ENCODE results near the gene TOMM20.
"Not testable (repeated sequence)": the region's sequence is repeated elsewhere in the genome, so short reads cannot be mapped to it uniquely, and the experiment has no call there.

TOMM20 gene

DNA sequence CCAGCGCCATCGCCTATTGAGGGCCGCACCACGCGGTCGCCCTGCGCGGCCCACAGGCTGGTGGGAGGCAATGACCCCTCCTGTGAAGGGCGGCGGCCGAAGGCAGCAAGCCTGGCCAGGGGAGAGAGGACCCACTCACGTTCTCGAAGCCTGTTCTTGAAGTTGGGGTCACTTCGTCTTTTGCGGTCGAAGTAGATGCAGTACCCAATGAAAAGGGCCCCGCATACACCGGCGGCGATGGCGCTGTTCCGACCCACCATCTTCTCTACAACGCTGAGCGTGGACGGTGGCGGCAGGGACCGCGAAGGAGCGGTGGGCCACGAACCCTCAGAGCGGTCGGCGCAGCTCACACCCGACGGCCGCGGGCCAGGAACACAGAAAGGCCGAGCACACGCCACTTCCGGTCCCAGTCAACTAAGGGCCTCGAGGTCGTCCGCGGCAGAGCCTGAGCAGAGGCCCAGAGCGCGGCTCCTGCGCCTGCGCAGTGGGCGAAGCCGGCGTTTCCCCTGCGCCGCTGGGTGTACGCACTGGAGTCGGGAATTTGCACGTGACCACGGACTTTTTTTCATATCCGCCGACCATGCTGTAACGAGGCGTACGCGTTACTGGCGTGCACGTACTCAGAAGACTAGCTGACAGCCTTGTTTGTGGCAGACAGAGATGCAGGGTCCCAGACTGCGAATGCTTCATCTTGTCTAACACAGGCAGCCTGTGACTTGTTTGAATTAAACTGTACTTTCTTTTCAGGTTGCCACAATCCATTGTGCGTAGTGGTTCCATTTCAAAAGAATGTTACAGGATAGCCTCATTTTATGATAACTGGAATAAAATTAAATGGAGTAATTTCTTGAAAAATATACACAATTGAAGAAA, at the start of gene TOMM20:
Gene TOMM20, minus strand, starts transcription at position 382 of the 873 bp plus-strand sequence. Its CDS starts 122 bp downstream, at position 260.
- DNase-seq: peak; percentile 97

DNA sequence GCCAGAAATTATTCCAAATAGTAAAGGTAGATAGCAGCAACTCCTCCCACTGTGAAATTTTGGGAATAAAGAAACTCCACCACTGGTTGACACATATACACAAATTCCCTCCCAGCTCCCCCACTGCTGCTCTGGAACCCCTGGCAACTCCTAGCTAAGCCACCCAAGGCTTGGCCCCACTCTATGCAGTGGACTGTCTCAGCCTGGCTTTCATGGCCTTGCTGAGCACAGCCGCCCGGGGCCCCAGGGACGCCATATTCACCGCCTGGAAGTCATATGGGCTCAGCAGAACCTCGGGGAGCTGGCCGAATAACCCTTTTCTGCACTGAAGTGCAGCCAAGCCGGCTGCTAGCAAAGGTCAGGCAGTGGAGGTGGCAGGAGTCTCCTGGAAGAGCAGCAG, 47.8 kb upstream of the TOMM20 start:
- DNase-seq: no peak

DNA sequence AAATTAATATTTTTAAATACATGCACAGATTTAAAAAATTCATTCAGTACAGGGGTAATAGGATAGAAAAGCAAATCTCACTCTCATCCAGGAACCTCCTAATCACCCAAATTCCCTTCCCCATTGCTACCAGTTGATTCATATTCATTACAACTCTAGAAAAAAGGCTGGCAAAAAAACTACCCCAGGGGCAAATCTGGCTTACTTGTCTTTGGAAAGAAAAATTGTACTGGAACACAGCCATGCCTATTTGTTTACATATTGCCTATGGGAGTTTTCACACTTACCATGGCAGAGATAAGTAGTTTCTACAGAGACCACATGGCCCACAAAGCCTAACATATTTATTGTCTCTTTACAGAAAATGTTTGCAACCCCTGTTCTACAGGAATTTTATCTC, 41.3 kb upstream of the TOMM20 start:
- DNase-seq: no peak

DNA sequence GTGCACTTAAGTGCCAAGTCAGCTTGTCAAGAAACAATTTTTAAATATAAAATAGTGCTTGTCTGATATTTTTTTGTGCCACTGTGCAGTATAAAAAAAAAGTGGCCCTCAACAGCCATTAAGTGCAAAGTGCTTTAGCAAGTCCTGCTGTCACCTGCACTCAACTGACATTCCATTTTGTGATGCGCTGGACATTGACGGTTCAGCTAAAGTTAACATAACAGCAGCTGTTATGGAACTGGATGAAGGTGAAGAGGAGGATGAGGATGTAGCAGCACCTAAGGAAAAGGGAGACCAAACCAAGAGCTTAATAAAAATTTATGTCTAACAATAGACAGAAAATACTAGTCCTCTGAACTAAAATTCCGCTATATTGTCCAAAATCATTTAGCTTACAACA, 39.7 kb upstream of the TOMM20 start:
- DNase-seq: no peak

DNA sequence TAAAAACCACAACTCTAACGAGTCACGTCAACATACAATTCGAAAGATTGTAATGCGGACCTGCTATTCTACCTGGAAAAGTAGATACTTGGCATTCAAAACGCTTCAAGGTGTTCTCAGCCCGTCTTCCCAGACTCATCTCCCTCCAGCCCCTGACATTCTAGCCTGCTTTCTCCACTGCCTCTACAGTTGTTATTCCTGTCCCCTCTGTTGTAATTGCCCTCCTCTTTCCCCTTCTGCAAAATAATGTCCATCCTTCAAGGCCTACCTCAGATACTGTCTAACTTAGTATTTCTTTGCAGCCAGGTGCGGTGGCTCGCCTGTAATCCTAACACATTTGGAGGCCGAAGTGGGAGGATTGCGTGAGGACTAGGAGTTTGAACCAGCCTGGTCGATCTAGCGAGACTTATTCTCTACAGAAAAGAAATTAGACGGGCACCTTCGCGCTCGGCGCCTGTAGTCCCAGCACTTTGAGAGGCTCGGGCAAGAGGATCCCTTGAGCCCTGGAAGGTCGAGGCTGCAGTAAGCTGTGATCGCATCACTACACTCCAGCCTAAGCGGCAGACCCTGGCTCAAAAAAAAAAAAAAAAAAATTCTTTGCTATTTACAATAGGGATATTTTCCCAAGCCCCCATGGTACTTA, 33.2 kb upstream of the TOMM20 start:
- DNase-seq: no peak

DNA sequence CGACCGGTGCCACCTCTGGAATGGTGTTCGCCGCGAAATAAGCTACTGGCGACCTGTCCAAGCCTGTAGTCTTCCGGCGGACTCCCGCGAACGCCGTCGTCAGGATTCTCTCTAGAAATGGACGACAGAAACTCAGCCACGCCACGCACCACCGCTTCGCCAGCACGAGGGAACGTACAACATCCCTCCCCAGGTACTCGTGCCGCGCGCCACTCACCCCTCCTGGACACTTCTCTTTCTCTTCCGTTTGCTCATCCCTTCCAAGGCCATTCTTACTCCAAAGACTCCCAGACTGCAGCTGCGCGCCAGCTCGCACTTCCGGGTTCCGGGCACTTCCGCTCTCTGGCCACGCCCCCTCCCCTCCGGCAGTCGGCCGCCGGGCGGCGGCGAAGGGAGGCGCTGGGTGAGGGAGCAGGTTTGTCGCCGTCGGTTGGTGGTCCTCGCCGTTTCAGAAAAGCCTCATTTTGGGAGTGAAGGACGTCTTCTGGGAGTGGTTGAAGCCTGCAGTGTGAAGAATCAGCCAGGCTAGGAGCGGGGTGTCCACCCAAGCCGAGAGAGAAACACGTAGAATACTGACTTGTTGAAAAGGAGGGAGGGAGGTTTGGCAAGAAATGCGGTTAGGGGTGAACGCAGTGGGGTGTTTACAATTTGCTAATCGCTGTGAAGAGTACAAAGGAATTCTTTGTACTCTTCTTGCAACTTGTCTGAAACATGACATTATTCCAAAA, 32.5 kb upstream of the TOMM20 start, which contains the start of gene RBM34:
Gene RBM34, minus strand, starts transcription at position 294 of the 728 bp plus-strand sequence. Its CDS starts 24 bp downstream, at position 270.
- peak; percentile 88 for DNase-seq

DNA sequence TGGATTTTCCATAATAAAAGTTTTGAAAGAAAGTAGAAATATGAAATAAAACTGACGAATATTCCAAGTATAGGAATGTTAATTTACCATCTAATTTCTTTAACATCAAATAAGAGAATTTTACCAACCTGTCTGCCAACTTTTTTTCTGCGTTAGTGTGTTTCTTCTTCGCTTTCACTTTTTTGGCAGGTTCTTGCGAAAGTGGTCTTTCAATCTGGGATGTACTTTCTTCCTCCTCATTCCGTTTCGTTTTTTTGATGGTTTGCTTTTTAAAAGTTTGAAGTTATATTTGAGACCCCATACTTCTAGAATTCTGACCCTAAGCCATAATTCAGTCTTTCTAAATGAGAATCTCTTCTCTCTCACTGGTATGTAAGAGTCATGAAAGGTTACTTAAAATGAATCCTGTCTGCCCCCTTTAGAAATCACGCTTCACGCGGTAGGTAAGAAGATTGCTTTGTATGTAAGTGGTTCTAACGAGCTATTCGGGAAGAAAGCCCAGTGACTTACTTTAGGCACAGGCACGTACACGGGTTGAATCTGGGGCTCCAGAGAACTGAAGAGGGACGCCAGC, 31.8 kb upstream of the TOMM20 start:
- no peak for DNase-seq

DNA sequence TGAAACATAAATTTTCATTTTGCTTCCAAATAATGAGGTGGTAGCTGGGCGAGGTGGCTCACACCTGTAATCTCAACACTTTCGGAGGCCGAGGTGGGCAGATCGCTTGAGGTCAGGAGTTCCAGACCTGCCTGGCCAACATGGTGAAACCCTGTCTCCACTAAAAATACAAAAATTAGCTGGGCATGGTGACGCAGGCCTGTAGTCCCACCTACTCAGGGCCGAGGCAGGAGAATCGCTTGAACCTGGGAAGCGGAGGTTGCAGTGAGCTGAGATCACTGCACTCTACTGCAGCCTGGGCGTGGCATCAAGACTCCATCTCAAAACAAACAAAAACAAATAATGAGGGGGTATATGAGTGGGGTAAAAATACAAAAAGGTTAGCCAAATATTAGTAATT, 31.3 kb upstream of the TOMM20 start:
- DNase-seq: not testable (repeated sequence)

DNA sequence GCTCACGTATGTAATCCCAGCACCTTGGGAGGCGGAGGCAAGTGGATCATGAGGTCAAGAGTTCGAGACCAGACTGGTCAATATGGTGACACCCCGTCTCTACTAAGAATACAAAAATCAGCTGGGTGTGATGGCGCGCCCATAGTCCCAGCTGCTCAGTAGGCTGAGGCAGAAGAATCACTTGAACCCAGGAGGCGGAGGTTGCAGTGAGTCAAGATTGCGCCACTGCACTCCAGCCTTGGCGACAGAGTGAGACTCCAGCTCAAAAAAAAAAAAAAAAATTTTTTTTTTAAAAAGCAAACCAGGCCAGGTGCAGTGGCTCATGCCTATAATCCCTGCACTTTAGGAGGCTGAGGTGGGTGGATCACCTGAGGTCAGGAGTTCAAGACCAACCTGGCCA, 30.6 kb upstream of the TOMM20 start:
- DNase-seq: not testable (repeated sequence)

DNA sequence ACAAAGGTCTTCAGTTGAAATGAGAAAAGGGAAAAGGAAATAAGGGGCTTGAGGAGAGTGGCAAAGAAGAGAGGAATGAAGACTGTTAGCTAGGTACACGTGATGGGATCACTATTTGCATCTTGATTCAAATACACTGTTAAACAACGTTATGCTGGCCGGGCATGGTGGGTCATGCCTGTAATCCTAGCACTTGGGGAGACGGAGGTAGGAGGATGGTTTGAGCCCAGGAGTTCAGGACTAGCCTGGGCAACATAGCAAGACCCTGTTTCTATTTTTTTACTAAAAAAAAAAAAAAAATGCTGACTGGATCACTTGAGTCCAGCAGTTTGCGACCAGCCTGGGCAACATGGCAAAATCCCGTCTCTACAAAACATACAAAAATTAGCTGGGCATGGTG, 30.0 kb upstream of the TOMM20 start:
- no peak for DNase-seq

DNA sequence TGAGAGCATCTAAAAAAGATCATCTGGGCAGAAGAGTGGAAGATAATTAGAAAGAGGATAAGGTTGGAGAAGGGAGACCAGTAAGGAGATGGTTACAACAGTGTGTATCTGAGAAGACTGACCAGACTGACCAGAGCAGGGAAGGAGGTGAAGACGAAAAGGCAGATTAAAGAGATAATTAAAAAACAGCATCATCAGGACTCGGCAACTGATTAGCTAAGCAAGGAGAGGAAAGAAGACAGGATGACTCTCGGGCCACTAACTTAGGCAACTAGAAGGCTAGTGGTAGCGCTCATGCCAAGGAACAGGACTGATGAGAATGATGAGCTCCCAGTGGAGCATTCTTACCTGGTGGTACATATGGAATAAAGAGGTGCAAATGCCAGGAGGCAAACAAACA, 28.5 kb upstream of the TOMM20 start:
- DNase-seq: no peak

DNA sequence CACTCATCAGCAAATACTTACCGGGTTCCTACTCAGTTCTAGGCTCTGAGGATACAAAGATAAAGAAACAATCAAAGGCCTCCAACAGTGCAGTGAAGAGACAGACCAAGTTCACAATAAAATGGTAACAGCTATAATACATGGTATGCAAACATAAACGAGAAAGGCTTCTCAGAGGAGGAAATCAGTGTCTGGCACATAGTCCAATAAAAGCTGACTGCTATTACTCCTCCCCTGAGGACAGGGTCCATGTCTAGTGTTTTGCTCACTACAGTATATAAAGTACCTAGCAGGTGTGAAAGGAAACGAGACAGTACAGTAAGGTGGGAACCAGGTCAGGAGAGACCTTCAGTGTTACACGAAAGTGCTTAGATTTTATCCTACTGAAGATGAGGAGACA, 28.1 kb upstream of the TOMM20 start:
- no peak for DNase-seq

DNA sequence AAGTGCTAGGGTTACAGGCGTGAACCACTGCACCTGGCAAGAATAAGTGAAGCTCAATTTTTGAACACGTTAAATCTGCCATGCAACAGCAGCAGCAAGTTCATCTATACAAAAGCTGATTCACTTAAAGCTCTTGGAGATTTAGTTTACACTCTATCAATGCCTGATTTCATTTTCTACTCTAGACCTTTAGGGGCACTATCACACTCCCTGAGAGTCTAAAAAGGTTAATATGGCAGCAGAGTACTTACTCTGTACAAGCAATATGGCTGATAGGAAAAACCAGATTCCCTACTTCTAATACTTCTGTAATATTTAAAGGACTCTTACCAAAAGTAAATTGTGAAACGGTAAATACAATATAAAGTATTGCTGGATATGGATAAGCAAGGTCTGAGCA, 27.6 kb upstream of the TOMM20 start:
- no peak for DNase-seq

DNA sequence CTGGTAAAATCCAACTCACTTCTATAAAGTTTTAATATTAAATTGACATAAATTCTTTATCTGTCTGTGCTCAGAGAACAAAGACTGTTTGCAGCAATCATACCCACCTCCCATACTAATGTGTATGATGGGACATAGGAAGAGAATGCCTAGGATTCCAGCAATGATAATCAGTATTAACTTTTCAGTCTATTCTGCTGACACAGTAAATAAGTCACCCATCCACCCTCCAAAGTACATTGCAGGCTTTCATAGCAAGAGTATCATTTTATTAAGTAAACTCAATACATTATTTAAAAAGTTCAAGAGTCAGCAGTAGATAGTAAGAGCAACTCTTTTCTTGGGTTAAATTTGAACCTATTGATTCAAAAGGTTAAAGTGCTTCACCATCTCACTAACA, 23.6 kb upstream of the TOMM20 start:
- DNase-seq: no peak

DNA sequence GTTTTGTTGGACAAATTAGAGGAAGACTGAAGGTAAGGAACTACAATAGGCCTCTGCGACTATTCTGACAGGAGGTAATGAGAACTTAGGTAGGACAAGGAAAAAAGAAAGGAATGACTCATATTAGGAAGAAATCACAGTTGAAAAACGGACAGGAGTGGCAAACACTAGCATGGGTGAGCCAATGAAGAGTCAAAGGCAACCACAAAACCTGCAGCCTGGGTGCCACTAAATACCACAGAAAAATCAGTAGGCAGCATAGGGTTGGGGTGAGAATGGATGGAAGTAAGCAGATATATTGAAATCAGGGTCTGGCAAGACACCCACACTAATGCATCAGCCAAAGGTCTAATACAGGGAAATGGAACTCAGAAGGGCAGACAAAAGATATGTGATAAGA, 22.4 kb upstream of the TOMM20 start:
- DNase-seq: no peak

DNA sequence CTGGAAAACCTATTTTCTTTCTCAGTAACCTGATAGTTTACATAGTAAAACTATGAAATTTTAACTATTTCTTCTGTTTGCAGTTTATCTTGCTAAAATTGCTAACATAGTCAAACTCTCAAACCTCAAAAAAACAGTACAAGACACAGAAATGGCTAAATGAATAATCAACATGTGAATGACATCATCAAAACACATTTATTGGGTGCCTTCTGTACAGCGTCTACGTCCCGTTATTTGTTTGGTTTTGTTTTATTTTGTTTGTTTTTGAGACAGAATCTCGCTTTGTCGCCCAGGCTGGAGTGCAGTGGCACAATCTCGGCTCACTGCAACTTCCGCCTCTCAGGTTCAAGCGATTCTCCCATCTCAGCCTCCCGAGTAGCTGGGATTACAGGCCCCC, 21.2 kb upstream of the TOMM20 start:
- no peak for DNase-seq

DNA sequence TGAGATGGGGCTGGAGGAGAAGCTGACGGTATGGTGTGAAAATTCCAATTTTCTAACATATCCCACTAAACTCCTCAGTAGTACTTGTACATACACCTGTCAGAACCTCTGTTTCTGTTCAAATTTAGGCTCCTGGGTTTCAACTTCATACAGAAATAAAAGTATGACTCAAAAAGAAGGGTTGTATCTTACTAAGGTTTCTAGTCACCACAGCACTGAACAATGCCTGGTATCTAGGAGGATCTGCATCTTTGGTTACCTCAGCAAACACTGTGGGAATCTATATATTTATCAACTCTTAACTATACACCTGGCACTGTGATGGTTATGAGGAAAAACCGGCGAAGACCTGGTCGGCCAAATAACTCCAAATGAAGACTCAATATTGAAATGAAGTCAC, 18.6 kb upstream of the TOMM20 start:
- no peak for DNase-seq

DNA sequence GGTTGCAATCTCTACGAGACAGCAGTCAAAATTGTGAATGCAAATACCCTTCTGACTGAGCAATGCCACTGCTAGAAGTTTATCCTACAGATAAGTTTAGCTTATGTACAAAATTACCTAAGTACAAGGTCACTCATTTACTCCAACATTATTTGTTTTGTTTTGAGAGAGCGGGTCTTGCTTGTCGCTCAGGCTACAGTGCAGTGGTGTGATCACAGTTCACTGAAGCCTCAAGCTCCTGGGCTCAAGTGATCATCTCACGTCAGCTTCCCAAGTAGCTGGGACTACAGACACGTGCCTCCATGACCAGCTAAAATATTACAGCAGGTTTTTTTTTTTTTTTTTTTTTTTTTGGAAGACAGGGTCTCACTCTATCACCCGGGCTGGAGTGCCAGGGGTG, 17.0 kb upstream of the TOMM20 start:
- no peak for DNase-seq

DNA sequence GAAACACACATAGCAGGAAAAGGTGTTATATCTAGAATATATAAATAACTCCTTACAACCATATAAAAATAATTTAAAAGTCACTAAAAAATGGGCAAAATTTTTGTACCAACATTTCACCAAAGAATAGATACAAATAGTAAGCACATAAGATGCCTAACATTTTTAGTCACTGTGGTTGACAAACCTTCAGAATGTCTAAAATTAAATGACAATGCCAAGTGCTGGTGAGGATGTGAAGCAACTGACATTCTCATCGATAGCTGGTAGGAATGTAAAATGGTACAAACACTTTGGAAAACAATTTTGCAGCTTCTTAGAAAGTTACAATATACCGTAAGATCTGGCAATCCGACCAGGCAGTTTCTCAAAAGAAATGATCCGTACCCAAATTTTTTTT, 14.4 kb upstream of the TOMM20 start:
- DNase-seq: no peak

DNA sequence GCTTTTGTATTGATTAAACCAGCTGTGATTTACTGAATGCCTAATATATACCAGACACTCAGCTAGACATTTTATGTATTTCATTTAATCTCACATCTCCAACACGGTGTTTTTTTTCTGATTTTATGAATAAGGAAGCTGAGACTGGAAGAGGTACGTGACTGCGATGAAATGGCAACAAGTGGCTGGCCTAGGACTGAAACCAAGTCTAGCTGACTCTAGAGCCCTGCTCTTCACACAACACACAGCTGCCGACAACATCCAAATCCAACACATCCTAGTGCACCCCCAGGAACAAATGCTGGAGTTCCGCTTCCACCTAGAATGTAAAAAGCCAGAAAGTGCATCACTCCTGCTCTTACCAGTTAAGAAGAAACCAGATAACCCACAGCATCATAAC, 10.7 kb upstream of the TOMM20 start:
- DNase-seq: no peak

DNA sequence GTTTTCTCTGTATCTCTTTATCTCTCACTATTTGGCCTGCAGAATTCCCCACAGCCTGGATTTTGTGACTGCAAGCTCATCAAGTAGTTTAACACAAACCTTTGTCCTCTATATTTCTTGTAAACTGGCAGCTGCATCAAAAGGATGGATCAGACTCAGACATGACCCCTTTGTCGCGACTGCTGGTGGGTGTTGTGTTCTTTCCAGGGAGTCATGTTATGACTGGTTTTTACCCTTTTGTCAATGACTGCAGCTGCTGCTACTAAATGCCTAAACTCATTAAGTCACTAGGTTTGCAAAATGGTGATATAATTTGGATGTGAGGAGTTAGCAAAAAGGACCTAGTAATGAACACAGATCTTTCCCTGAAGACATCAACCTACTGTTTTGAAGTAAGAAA, 10.2 kb upstream of the TOMM20 start:
- DNase-seq: no peak

DNA sequence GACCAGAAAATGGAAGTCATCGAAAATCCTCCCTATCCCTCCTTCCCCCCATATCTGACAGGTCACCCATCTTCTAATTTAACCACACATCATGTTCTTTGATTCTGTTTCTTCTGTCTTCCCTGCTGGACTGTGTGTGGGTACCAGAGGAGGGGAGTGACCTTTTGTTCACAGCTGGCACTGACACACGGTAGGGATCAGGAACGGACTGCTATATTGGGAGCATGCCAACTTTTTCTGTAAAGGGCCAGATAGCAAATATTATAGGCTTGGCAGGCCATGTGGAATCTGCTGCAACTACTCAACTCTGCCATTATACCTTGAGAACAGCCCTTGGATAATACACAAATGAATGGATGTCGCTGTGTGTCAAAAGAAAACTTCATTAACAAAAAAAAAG, 7.5 kb upstream of the TOMM20 start:
- DNase-seq: no peak

DNA sequence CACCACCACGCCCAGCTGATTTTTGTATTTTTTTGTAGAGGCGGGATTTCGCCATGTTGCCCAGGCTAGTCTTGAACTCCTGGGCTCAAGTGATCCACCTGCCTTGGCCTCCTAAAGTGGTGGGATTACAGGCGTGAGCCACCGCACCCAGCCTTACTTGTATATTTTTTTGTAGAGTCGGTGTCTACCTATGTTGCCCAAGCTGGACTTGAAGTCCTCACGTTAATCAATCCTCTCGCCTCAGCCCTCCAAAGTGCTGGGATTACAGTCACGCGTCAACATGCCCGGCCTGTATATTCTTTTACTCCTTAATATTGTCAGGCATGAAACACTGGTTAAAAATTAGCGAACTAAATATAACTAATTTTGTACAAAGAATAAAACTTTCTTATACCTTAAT, 5.5 kb upstream of the TOMM20 start:
- DNase-seq: no peak
